Neural progenitor cell (in vitro differentiated cells): ENCODE measurements around the gene FAM83F. TPM values are rescaled to one million over a fixed set of nuclear protein-coding genes. Genes with fewer than 3 reads are reported as not detected.
A peak's percentile ranks its signal among the peaks of the same experiment; 100 is the strongest.

ENCODE experiments used
- DNase-seq: peaks from one replicate; pipeline ENCODE4 v3.0.0-alpha.2; 2016; ENCODE audit warnings: low spot score
- H2AFZ ChIP-seq: fragments of 200-600 bp; sonication (generic); replicated peaks from 2 replicates; pipeline ENCODE4 v1.6.1; 2016; ENCODE audit warnings: antibody characterized with exemption
- H3F3A ChIP-seq: fragments of 200-600 bp; sonication (generic); 2 replicates; pipeline ENCODE4 v1.6.1; 2016; ENCODE audit warnings: antibody characterized with exemption, low read depth
- H3K27ac ChIP-seq: fragments of 200-600 bp; sonication (generic); 2 replicates; pipeline ENCODE4 v1.5.1; 2016; ENCODE audit warnings: mild to moderate bottlenecking
- H3K27me3 ChIP-seq: fragments of 200-600 bp; sonication (generic); 2 replicates; pipeline ENCODE4 v1.6.1; 2016; ENCODE audit warnings: mild to moderate bottlenecking, moderate library complexity
- H3K36me3 ChIP-seq: fragments of 200-600 bp; sonication (generic); 2 replicates; pipeline ENCODE4 v1.5.1; 2016
- H3K4me1 ChIP-seq: fragments of 200-600 bp; sonication (generic); 2 replicates; pipeline ENCODE4 v1.6.1; 2016; ENCODE audit warnings: mixed run types
- H3K4me2 ChIP-seq: fragments of 200-600 bp; sonication (generic); 2 replicates; pipeline ENCODE4 v1.6.1; 2016
- H3K4me3 ChIP-seq: fragments of 200-600 bp; sonication (generic); 2 replicates; pipeline ENCODE4 v1.5.1; 2016
- H3K79me2 ChIP-seq: fragments of 200-600 bp; sonication (generic); 2 replicates; pipeline ENCODE4 v1.6.1; 2016; ENCODE audit warnings: low read depth
- H3K9ac ChIP-seq: fragments of 200-600 bp; sonication (generic); 2 replicates; pipeline ENCODE4 v1.6.1; 2016
- H3K9me3 ChIP-seq: fragments of 200-600 bp; sonication (generic); 2 replicates; pipeline ENCODE4 v1.5.1; 2016; ENCODE audit warnings: low read depth
- H4K20me1 ChIP-seq: fragments of 200-600 bp; sonication (generic); 2 replicates; pipeline ENCODE4 v1.6.1; 2016; ENCODE audit warnings: low read depth
- H3K27ac Mint-ChIP-seq: 3 replicates; pipeline ENCODE4 v1.8.0; 2021; ENCODE audit warnings: mixed read lengths
- H3K27me3 Mint-ChIP-seq: 2 replicates; pipeline ENCODE4 v1.8.0; 2022; ENCODE audit warnings: low read depth, mild to moderate bottlenecking, inconsistent platforms, moderate library complexity, mixed read lengths; ENCODE audit not compliant: insufficient read depth
- H3K36me3 Mint-ChIP-seq: 3 replicates; pipeline ENCODE4 v1.8.0; 2021; ENCODE audit warnings: mixed read lengths
- H3K4me1 Mint-ChIP-seq: 3 replicates; pipeline ENCODE4 v1.8.0; 2021; ENCODE audit warnings: mixed read lengths
- H3K4me3 Mint-ChIP-seq: 3 replicates; pipeline ENCODE4 v1.8.0; 2021; ENCODE audit warnings: mild to moderate bottlenecking, moderate library complexity, mixed read lengths
- H3K9me3 Mint-ChIP-seq: 3 replicates; pipeline ENCODE4 v1.8.0; 2020; ENCODE audit warnings: mixed read lengths
- EZH2 ChIP-seq: fragments of 200-600 bp; sonication (generic); IDR thresholded peaks from 2 replicates; pipeline ENCODE4 v1.6.1; 2017; ENCODE audit warnings: antibody characterized with exemption, mild to moderate bottlenecking, moderate library complexity
- EZH2phosphoT487 ChIP-seq: fragments of 200-600 bp; sonication (generic); IDR thresholded peaks from 2 replicates; pipeline ENCODE4 v1.6.1; 2017; ENCODE audit warnings: antibody characterized with exemption
- total RNA-seq: library from RNA; depleted of rRNA; stranded (reverse); fragments of >200 nt; gene quantifications from 2 replicates; pipeline ENCODE4 v1.2.3, GENCODE V29; 2015; ENCODE audit warnings: low replicate concordance
- TF ChIP-seq, protein P1 (sequence below): fragments of 200-600 bp; sonication (generic); IDR thresholded peaks from 2 replicates; pipeline ENCODE4 v1.5.1; 2017; ENCODE audit warnings: antibody characterized with exemption, mild to moderate bottlenecking

FAM83F gene
- total RNA-seq, 1 donor from 2014 or later: 0.09 TPM

DNA sequence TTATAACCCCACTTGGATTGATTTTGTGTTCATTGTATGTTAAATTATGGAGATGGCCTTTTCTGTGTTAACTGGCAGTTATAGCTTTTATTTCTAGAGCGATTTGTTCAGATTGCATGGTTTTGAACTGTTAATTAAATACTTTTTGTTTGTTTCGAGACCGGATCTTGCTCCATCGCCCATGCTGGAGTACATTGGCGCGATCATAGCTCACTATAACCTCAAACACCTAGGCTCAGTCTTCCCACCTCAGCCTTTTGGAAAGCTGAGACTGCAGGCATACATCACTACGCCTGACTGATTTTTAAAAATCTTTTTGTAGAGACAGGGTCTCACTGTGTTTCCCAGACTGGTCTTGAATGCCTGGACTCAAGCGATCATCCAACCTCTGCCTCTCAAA is 77.0 kb downstream of the FAM83F start:
- H3K27me3 Mint-ChIP-seq: no peaks in the 10 kb centered on the region
- Histone ChIP-seq H3K4me2 (no peak overlapping the region), H3K4me1 (peaks cover 6% of the 10 kb centered on the region), H3F3A (no peaks in the 10 kb centered on the region), H3K9me3 (no peaks in the 10 kb centered on the region), H3K36me3 (no peaks in the 10 kb centered on the region), H2AFZ (no peak overlapping the region), H3K4me3 (no peak overlapping the region), H4K20me1 (peaks cover 80% of the 10 kb centered on the region), H3K27ac (no peak overlapping the region), H3K9ac (no peak overlapping the region), H3K79me2 (peaks cover 64% of the 10 kb centered on the region), H3K27me3 (no peaks in the 10 kb centered on the region)
- no peak overlapping the region for H3K4me3 Mint-ChIP-seq
- H3K36me3 Mint-ChIP-seq: no peaks in the 10 kb centered on the region
- no peak overlapping the region for H3K27ac Mint-ChIP-seq
- H3K4me1 Mint-ChIP-seq: peaks cover 18% of the 10 kb centered on the region
- no peak for TF ChIP-seq EZH2
- no peaks in the 10 kb centered on the region for H3K9me3 Mint-ChIP-seq
- DNase-seq: no peak

DNA sequence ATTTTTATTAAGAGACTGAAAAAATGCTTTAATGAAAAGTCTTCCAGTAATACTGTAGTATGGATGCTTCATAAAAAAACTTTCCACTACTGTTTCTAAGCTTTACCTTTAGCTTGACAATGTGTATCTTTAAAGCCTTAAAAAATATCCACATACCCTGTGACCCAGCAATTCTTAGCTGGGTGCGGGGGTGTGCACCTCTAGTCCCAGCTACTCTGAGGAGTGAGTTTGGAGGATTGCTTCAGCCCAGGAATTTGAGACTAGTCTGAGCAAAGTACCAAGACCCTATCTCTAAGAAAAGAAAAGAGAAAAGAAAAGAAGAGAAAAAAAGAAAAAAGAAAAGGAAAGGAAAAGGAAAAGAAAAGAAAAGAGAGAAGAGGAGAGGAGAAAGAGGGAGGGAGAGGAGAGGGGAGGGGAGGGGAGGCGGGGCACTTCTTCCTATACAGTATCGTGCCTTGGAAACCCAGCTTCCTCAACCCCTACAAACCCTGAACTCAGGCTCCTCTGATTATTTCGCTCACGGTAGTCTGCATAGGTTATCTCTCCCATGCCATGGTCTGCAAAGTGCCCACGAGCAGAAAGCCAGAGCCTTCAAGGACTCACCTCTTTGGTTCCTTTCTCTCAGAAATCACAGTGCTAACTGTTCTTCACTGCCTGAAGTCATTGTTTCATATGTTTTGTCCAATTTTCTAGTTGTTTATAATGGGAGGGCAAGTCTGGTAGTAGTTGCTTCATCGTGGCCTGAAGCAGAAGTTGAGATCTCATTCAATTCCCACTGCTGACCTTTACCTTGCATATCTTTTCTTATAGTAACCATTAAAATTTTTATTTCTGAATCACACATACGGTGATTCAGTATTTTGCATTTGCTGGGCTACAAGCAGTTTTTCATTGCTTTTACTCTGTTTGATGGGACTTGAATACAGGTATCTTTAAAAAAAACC is 82.2 kb downstream of the FAM83F start:
- peaks cover 50% of the 10 kb centered on the region for H4K20me1 ChIP-seq
- H3K27ac Mint-ChIP-seq: peak overlapping the region; percentile 48
- no peak overlapping the region for H2AFZ ChIP-seq
- H3K79me2 ChIP-seq: peaks cover 50% of the 10 kb centered on the region
- no peak overlapping the region for H3K4me3 ChIP-seq
- H3K27me3 ChIP-seq: no peaks in the 10 kb centered on the region
- H3K4me3 Mint-ChIP-seq: no peak overlapping the region
- no peak for TF ChIP-seq EZH2
- TF ChIP-seq EZH2phosphoT487: no peak
- TF ChIP-seq, protein P1, sequence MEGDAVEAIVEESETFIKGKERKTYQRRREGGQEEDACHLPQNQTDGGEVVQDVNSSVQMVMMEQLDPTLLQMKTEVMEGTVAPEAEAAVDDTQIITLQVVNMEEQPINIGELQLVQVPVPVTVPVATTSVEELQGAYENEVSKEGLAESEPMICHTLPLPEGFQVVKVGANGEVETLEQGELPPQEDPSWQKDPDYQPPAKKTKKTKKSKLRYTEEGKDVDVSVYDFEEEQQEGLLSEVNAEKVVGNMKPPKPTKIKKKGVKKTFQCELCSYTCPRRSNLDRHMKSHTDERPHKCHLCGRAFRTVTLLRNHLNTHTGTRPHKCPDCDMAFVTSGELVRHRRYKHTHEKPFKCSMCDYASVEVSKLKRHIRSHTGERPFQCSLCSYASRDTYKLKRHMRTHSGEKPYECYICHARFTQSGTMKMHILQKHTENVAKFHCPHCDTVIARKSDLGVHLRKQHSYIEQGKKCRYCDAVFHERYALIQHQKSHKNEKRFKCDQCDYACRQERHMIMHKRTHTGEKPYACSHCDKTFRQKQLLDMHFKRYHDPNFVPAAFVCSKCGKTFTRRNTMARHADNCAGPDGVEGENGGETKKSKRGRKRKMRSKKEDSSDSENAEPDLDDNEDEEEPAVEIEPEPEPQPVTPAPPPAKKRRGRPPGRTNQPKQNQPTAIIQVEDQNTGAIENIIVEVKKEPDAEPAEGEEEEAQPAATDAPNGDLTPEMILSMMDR: no peak
- no peaks in the 10 kb centered on the region for H3F3A ChIP-seq
- H3K4me1 Mint-ChIP-seq: peaks cover 12% of the 10 kb centered on the region
- H3K27me3 Mint-ChIP-seq: no peaks in the 10 kb centered on the region
- no peak overlapping the region for H3K9ac ChIP-seq
- no peak overlapping the region for H3K27ac ChIP-seq
- peaks cover 8% of the 10 kb centered on the region for H3K4me1 ChIP-seq
- no peaks in the 10 kb centered on the region for H3K36me3 ChIP-seq
- H3K9me3 Mint-ChIP-seq: no peaks in the 10 kb centered on the region
- no peak for DNase-seq
- H3K4me2 ChIP-seq: no peak overlapping the region
- H3K36me3 Mint-ChIP-seq: no peaks in the 10 kb centered on the region
- H3K9me3 ChIP-seq: no peaks in the 10 kb centered on the region

DNA sequence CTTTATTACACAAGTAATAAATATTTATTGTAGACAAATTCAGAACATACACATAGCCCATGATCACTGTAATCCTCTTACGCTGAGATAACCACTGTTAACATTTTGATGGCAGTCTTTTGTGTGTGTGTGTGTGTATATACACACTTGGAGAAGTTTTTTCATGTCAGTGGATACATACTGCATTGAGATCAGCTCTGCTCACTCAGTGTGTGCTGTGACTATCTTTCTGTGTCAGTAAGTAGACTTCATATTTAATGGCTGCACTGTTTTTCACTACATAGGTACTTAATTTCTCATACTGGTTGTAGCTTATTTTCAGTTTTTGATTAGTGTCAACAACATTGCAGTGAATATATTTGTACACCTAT is 82.9 kb downstream of the FAM83F start:
- no peak overlapping the region for H3K27ac Mint-ChIP-seq
- H3K9ac ChIP-seq: no peak overlapping the region
- no peak overlapping the region for H3K4me2 ChIP-seq
- no peaks in the 10 kb centered on the region for H3K27me3 ChIP-seq
- no peak for DNase-seq
- TF ChIP-seq, protein P1: no peak
- TF ChIP-seq EZH2 (no peak), EZH2phosphoT487 (no peak)
- H3F3A ChIP-seq: no peaks in the 10 kb centered on the region
- peaks cover 50% of the 10 kb centered on the region for H4K20me1 ChIP-seq
- no peaks in the 10 kb centered on the region for H3K9me3 Mint-ChIP-seq
- H3K4me1 Mint-ChIP-seq: peaks cover 12% of the 10 kb centered on the region
- H3K79me2 ChIP-seq: peaks cover 48% of the 10 kb centered on the region
- H3K36me3 ChIP-seq: no peaks in the 10 kb centered on the region
- no peak overlapping the region for H3K4me3 Mint-ChIP-seq
- H3K36me3 Mint-ChIP-seq: no peaks in the 10 kb centered on the region
- H3K27me3 Mint-ChIP-seq: no peaks in the 10 kb centered on the region
- H2AFZ ChIP-seq: no peak overlapping the region
- H3K4me1 ChIP-seq: peaks cover 8% of the 10 kb centered on the region
- H3K4me3 ChIP-seq: no peak overlapping the region
- H3K9me3 ChIP-seq: no peaks in the 10 kb centered on the region
- H3K27ac ChIP-seq: no peak overlapping the region

DNA sequence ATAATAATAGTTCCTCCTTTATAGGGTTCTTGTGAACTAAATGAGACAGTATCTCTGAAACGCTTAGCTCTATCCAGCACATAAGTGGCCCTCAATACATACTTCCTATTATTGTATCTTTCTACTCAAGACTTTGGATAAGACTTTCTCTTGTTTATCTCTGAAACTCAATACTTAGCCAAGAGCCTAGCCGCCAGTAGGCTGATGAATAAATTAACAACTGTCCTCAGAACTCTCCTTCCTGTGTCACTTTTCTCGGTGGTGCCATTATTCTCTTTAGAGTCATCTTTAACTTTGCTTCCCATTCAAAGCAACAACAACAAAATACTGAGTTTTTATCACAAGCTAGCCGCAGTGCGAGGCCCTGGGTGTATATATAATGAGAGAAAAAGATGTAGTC is 86.9 kb downstream of the FAM83F start:
- Mint-ChIP-seq H3K27me3 (no peaks in the 10 kb centered on the region), H3K4me1 (peaks cover 3% of the 10 kb centered on the region), H3K4me3 (no peak overlapping the region), H3K9me3 (no peaks in the 10 kb centered on the region), H3K27ac (no peak overlapping the region), H3K36me3 (no peaks in the 10 kb centered on the region)
- H3K27ac ChIP-seq: no peak overlapping the region
- TF ChIP-seq EZH2phosphoT487 (no peak), EZH2 (no peak)
- TF ChIP-seq, protein P1: no peak
- peaks cover 8% of the 10 kb centered on the region for H3K4me1 ChIP-seq
- H2AFZ ChIP-seq: no peak overlapping the region
- no peaks in the 10 kb centered on the region for H3K9me3 ChIP-seq
- no peaks in the 10 kb centered on the region for H3F3A ChIP-seq
- DNase-seq: no peak
- no peak overlapping the region for H3K4me3 ChIP-seq
- no peak overlapping the region for H3K9ac ChIP-seq
- H3K79me2 ChIP-seq: peaks cover 54% of the 10 kb centered on the region
- no peaks in the 10 kb centered on the region for H3K36me3 ChIP-seq
- peaks cover 52% of the 10 kb centered on the region for H4K20me1 ChIP-seq
- no peak overlapping the region for H3K4me2 ChIP-seq
- H3K27me3 ChIP-seq: no peaks in the 10 kb centered on the region
